Epithelial cell of proximal tubule (primary cell): Measurements from ENCODE around the gene SCML2. TPM values are rescaled to one million over a fixed set of nuclear protein-coding genes. Genes with fewer than 3 reads are reported as not detected.

Source experiments
- DNase-seq: peaks from one replicate; pipeline ENCODE4 v3.0.0-alpha.2; 2011; ENCODE audit warnings: low read depth
- H3K4me3 ChIP-seq: 2 replicates; pipeline ENCODE4 v1.5.1; 2011; ENCODE audit warnings: low read depth, mild to moderate bottlenecking, low read length
- CTCF ChIP-seq: conservative IDR thresholded peaks from 2 replicates; pipeline ENCODE4 v1.5.1; 2012; ENCODE audit warnings: low read depth, mild to moderate bottlenecking, low read length
- total RNA-seq: library from RNA; depleted of rRNA; stranded (reverse); fragments of >200 nt; gene quantifications from 2 replicates; pipeline ENCODE4 v1.2.3, GENCODE V29; 2015

SCML2 gene
- total RNA-seq, 1 donor from 2014 or later: 1.3 TPM

- no peak overlapping the region for H3K4me3 ChIP-seq
- no peak for DNase-seq
- TF ChIP-seq CTCF: no peak
Measured at GRCh38 chrX:18294893-18295292, 59.6 kb downstream of the SCML2 start.

DNA sequence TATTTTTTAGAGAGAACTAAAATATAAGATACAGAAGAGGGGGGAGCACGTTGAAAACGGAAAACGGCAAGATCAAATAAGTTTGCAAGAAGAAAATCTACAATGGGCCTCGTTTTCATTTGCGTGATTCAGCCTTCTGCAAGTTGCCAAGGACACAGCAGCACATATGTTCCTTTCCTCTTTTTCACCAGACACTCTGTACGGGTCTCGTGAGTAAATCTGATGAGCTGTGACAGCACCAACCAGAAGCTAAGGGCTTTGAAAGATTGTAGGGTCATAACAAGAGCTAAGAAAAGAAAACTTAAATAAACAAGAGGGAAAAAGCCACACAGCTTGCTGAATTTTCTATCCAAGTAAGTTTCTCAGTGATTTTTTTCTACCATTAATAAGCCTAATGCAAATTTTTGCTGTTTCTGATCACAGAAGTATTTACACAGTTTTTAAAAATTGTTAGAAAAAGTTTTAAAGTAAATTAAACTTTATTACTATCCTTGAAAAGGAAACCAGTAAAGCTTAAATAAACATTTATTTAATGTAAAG lies 63.4 kb downstream of the SCML2 start:
- H3K4me3 ChIP-seq: no peak overlapping the region
- no peak for DNase-seq
- TF ChIP-seq CTCF: no peak

DNA sequence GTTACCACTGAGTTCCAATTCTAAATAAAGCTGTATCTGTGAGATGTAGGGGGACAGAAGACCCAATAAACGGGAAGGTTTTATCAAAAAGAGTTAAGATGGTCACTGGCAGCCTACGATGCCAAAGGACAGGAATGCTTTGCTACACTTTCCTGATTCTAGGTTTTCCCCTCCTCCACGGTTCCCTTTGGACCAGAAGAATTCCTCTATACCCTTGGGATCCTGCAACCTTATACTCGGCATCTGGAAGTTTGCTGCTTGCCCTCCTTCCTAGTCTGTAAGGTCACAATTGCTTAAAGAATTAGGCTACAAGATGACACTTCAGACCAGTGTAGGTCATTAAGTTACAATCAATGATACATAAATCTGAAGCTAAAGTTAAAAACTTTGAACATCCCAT lies 64.3 kb downstream of the SCML2 start:
- H3K4me3 ChIP-seq: no peak overlapping the region
- DNase-seq: no peak
- no peak for TF ChIP-seq CTCF

DNA sequence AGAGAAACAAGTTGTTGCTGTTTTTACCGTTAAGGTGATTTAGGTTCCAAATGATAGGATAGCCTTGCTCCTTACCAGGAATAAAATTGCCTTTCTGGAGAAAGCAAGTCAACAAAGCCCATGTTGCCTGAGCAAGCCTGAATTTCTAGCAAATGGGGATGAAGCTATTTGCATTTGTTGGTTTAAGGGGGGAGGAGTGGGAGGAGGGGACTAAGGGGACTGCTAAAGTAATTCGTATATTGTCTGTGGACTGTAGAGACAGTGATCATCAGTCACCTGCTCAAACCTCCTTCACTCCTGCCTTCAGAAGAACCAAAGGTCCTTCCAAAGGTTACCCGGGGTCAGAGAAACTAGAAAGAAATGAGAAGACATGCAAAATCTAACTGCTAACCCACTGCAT lies 65.8 kb downstream of the SCML2 start:
- no peak overlapping the region for H3K4me3 ChIP-seq
- DNase-seq: no peak
- no peak for TF ChIP-seq CTCF

GRCh38 chrX:18286322-18286831 lies 68.1 kb downstream of the SCML2 start:
- DNase-seq: no peak
- no peak for TF ChIP-seq CTCF
- no peak overlapping the region for H3K4me3 ChIP-seq

DNA sequence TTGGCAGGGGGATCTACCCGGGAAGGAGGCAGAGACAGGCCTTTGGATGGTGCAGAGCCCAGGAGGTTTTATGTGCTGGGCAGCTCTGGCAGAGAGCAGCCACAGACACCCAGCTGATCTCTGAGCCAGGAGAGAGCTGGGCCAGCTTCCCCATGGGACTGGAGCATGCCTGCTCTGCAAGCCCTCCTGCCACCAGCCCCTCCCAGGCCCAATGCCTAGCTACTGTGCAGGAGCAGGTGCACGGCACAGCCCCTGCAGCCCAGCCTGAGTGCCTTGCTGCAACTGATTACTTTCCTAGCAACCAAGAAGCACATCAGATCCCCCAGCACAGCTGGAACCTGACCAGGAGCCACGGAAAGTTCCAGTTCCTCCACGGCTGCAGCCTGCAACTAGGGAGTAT lies 76.0 kb downstream of the SCML2 start:
- H3K4me3 ChIP-seq: no peak overlapping the region
- TF ChIP-seq CTCF: no peak
- no peak for DNase-seq

DNA sequence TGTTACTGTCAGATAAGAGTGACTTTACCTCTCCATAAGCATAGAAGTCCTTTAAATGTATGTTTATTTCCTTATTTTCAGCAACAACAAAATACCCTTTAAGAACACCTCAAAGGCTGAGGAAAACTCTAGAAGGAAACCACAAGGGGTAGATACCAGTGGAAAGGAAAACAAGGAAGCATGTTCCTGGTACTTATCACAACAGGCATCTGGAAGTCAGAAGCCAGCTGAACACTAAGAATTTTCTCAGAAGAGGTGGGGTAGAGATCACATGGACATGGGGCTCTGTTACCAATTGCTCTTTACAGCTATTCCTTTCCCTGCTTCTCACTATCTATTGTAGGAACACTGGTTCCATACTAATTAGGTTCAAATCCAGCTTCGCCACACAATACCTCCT lies 82.3 kb downstream of the SCML2 start:
- H3K4me3 ChIP-seq: no peak overlapping the region
- no peak for TF ChIP-seq CTCF
- DNase-seq: no peak
